Measurements from ENCODE around the gene FLT1. TPM values are rescaled to one million over a fixed set of nuclear protein-coding genes. Genes with fewer than 3 reads are reported as not detected.
A peak's percentile ranks its signal among the peaks of the same experiment; 100 is the strongest.

FLT1 gene, protein sequence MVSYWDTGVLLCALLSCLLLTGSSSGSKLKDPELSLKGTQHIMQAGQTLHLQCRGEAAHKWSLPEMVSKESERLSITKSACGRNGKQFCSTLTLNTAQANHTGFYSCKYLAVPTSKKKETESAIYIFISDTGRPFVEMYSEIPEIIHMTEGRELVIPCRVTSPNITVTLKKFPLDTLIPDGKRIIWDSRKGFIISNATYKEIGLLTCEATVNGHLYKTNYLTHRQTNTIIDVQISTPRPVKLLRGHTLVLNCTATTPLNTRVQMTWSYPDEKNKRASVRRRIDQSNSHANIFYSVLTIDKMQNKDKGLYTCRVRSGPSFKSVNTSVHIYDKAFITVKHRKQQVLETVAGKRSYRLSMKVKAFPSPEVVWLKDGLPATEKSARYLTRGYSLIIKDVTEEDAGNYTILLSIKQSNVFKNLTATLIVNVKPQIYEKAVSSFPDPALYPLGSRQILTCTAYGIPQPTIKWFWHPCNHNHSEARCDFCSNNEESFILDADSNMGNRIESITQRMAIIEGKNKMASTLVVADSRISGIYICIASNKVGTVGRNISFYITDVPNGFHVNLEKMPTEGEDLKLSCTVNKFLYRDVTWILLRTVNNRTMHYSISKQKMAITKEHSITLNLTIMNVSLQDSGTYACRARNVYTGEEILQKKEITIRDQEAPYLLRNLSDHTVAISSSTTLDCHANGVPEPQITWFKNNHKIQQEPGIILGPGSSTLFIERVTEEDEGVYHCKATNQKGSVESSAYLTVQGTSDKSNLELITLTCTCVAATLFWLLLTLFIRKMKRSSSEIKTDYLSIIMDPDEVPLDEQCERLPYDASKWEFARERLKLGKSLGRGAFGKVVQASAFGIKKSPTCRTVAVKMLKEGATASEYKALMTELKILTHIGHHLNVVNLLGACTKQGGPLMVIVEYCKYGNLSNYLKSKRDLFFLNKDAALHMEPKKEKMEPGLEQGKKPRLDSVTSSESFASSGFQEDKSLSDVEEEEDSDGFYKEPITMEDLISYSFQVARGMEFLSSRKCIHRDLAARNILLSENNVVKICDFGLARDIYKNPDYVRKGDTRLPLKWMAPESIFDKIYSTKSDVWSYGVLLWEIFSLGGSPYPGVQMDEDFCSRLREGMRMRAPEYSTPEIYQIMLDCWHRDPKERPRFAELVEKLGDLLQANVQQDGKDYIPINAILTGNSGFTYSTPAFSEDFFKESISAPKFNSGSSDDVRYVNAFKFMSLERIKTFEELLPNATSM (N-terminal part only)
- total RNA-seq (1 to 10 TPM; 2.4 to 2.7 TPM), polyA plus RNA-seq (not detected)

DNA sequence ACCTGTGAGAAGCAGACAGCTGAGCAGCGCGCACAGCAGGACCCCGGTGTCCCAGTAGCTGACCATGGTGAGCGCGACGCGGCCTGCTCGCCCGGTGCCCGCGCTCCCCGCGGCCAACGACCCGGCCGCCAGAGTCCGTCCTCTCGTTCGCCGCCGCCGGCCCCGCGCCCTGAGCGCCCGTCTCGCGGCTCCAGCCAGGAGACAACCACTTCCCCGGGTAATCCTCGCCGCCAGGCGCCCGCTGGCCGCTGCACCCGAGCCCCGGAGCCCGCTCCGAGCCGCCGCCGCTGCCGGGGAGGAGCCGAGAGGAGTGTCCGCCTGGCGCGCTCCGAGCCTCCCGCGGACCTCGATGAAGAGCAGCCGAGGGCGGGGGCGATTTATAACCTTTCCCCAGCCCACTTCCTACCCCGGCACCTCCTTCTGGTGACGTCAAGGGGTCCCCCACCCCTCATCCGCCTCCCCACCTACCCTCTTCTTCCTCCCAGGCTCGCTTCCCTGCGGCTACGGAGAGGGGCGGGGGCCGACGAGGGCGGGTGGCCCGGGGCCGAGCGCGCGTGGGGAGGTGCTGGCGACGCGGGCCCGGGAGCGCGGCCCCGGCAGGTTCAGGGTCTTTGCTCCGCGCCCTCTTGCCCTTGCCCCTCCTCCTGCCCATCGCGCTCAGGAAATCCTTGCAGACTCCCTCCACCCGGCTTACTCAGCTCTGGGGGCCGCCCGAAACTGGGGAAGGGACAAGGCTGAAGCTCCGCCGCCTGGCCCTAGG, at the start of gene FLT1:
Gene FLT1, minus strand, starts transcription at position 351 of the 760 bp plus-strand sequence. Its CDS starts 285 bp downstream, at position 66.
- Histone ChIP-seq H3K9me3 (ENCODE audit: low read length) (no peaks in the 10 kb centered on the region), H3K4me3 (ENCODE audit: low read length) (no peak within 1 kb of the TSS), H3K27me3 (ENCODE audit: insufficient read depth, low read length, poor library complexity, severe bottlenecking) (no peaks in the 10 kb centered on the region), H3K36me3 (ENCODE audit: insufficient read depth, low read length) (no peaks in the 10 kb centered on the region), H3K4me1 (ENCODE audit: insufficient read depth, low read length) (no peaks in the 10 kb centered on the region), H3K27ac (ENCODE audit: low read depth, low read length) (no peak within 1 kb of the TSS)
- DNase-seq: peak in 1 of 5 donors; percentile 53
- POLR2A ChIA-PET: no interaction called here
- peaks cover 30 to 60% of the 10 kb centered on the region in 2 donors for H3K27me3 Mint-ChIP-seq
- CTCF ChIA-PET: no interaction called here
- H3K4me3 Mint-ChIP-seq: peak within 1 kb of the TSS in 4 of 7 donors; percentile 17 to 33 (median 23)
- H3K9me3 Mint-ChIP-seq: no peaks in the 10 kb centered on the region
- peak within 1 kb of the TSS in 1 of 8 donors; percentile 31 for H3K27ac Mint-ChIP-seq
- no peaks in the 10 kb centered on the region for H3K36me3 Mint-ChIP-seq
- H3K4me1 Mint-ChIP-seq: peaks cover 4 to 16% (median 6%) of the 10 kb centered on the region in 3 donors

DNA sequence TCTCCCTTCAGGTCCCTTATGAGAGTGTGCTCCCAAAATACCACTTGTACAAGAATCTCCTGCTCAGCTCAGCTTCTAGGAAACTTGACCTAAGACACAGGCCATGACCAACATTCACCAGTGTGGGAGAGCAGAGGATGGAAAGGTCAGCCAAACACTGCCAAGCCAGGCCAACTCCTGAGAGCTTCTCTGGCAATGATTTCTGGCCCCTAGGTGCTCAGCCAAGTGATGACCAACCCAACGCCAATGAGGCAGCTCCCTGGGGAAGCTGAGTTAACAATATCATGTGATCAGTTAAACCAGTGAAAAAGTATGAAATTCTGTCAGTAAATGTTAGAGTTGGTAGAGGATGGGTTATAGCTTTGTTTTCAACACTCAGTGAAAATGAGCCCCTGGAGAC, 49.1 kb upstream of the FLT1 start:
- H3K4me1 Mint-ChIP-seq: peaks cover 0 to 8% (median 3%) of the 10 kb centered on the region in 3 donors
- H3K4me3 ChIP-seq (ENCODE audit: low read length): no peak overlapping the region
- H3K4me1 ChIP-seq (ENCODE audit: insufficient read depth, low read length): no peaks in the 10 kb centered on the region
- H3K36me3 Mint-ChIP-seq: peaks cover 0 to 4% (median 4%) of the 10 kb centered on the region in 3 donors
- H3K27ac Mint-ChIP-seq: no peak overlapping the region
- no peak for DNase-seq
- no peaks in the 10 kb centered on the region for H3K27me3 ChIP-seq (ENCODE audit: insufficient read depth, low read length, poor library complexity, severe bottlenecking)
- no peaks in the 10 kb centered on the region for H3K36me3 ChIP-seq (ENCODE audit: insufficient read depth, low read length)
- H3K27ac ChIP-seq (ENCODE audit: low read depth, low read length): no peak overlapping the region
- H3K9me3 Mint-ChIP-seq: peaks cover 0 to 9% (median 6%) of the 10 kb centered on the region in 5 donors
- ChIA-PET POLR2A (no interaction called here), CTCF (interaction anchor here (1.4 kb wide), 1 partner anchor 8 kb away, joined by 3 read pairs; no protein-coding TSS in a partner anchor)
- H3K4me3 Mint-ChIP-seq: no peak overlapping the region
- H3K27me3 Mint-ChIP-seq: peaks cover 16 to 51% of the 10 kb centered on the region in 2 donors
- no peaks in the 10 kb centered on the region for H3K9me3 ChIP-seq (ENCODE audit: low read length)

DNA sequence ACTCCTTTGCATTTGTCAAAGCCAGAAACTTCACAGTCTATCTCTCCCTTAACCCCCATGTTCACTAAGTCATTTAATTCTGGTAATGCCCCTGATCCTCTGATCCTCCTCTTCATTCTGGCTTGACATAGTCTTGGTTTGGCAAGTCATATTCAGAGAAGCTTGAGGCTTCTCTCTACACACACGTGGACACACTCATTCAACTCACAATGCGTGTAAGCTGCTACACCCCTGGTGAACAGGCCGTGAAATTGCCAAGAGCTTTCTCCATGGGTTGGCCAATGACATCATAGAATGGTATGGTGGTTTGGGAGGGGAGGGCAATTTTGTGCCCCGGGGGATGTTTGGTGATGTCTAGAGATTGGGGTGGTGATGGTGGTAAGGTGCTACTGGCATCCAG, 47.9 kb upstream of the FLT1 start:
- Mint-ChIP-seq H3K27me3 (peaks cover 18 to 59% of the 10 kb centered on the region in 2 donors), H3K27ac (no peak overlapping the region), H3K4me1 (peaks cover 0 to 8% (median 3%) of the 10 kb centered on the region in 3 donors), H3K9me3 (peaks cover 0 to 9% (median 6%) of the 10 kb centered on the region in 5 donors), H3K36me3 (peaks cover 0 to 4% (median 0%) of the 10 kb centered on the region in 3 donors), H3K4me3 (no peak overlapping the region)
- Histone ChIP-seq H3K27me3 (ENCODE audit: insufficient read depth, low read length, poor library complexity, severe bottlenecking) (no peaks in the 10 kb centered on the region), H3K36me3 (ENCODE audit: insufficient read depth, low read length) (no peaks in the 10 kb centered on the region), H3K4me3 (ENCODE audit: low read length) (no peak overlapping the region), H3K9me3 (ENCODE audit: low read length) (no peaks in the 10 kb centered on the region), H3K4me1 (ENCODE audit: insufficient read depth, low read length) (no peaks in the 10 kb centered on the region), H3K27ac (ENCODE audit: low read depth, low read length) (no peak overlapping the region)
- CTCF ChIA-PET: no interaction called here
- POLR2A ChIA-PET: no interaction called here
- DNase-seq: no peak

DNA sequence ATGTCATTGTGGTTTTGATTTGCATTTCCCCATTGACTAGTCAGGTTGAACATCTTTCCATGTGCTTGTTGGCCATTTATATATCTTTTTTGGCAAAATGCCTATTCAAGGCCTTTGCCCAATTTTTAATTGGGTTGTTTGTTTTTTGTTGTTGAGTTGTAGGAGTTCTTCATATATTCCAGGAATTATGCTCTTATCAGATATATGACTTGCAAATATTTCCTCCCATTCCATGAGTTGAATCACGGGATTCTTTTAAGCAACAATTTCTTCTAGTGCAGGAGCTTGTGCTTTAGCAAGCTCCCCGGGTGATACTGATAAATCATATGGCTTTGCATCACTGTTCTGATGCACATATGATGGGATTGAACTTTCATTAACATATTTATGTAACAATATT, 47.0 kb upstream of the FLT1 start:
- no peak overlapping the region for H3K4me3 Mint-ChIP-seq
- peaks cover 0 to 4% (median 0%) of the 10 kb centered on the region in 3 donors for H3K36me3 Mint-ChIP-seq
- CTCF ChIA-PET: no interaction called here

GRCh38 chr13:28540612-28541011, 45.7 kb upstream of the FLT1 start:
- H3K4me1 Mint-ChIP-seq: peaks cover 0 to 8% (median 3%) of the 10 kb centered on the region in 3 donors
- no peak overlapping the region for H3K4me3 ChIP-seq (ENCODE audit: low read length)
- peaks cover 0 to 9% (median 6%) of the 10 kb centered on the region in 5 donors for H3K9me3 Mint-ChIP-seq
- H3K36me3 Mint-ChIP-seq: peaks cover 0 to 4% (median 0%) of the 10 kb centered on the region in 3 donors
- no peak overlapping the region for H3K27ac Mint-ChIP-seq
- no peaks in the 10 kb centered on the region for H3K36me3 ChIP-seq (ENCODE audit: insufficient read depth, low read length)
- H3K27me3 ChIP-seq (ENCODE audit: insufficient read depth, low read length, poor library complexity, severe bottlenecking): no peaks in the 10 kb centered on the region
- peaks cover 16 to 56% of the 10 kb centered on the region in 2 donors for H3K27me3 Mint-ChIP-seq
- no peak overlapping the region for H3K27ac ChIP-seq (ENCODE audit: low read depth, low read length)
- POLR2A ChIA-PET: no interaction called here
- CTCF ChIA-PET: no interaction called here
- no peaks in the 10 kb centered on the region for H3K4me1 ChIP-seq (ENCODE audit: insufficient read depth, low read length)
- no peak for DNase-seq
- H3K4me3 Mint-ChIP-seq: no peak overlapping the region
- H3K9me3 ChIP-seq (ENCODE audit: low read length): no peaks in the 10 kb centered on the region

More for the DNA sequence above, 47.0 kb upstream of the FLT1 start:
- no peak for DNase-seq
- Histone ChIP-seq H3K9me3 (ENCODE audit: low read length) (no peaks in the 10 kb centered on the region), H3K4me3 (ENCODE audit: low read length) (no peak overlapping the region), H3K27me3 (ENCODE audit: insufficient read depth, low read length, poor library complexity, severe bottlenecking) (no peaks in the 10 kb centered on the region), H3K36me3 (ENCODE audit: insufficient read depth, low read length) (no peaks in the 10 kb centered on the region), H3K27ac (ENCODE audit: low read depth, low read length) (no peak overlapping the region), H3K4me1 (ENCODE audit: insufficient read depth, low read length) (no peaks in the 10 kb centered on the region)
- H3K9me3 Mint-ChIP-seq: peaks cover 0 to 9% (median 6%) of the 10 kb centered on the region in 5 donors
- peaks cover 14 to 53% of the 10 kb centered on the region in 2 donors for H3K27me3 Mint-ChIP-seq
- H3K4me1 Mint-ChIP-seq: peaks cover 0 to 8% (median 3%) of the 10 kb centered on the region in 3 donors
- POLR2A ChIA-PET: no interaction called here
- no peak overlapping the region for H3K27ac Mint-ChIP-seq

- Mint-ChIP-seq H3K4me1 (peaks cover 0 to 8% (median 3%) of the 10 kb centered on the region in 3 donors), H3K27ac (no peak overlapping the region), H3K9me3 (peaks cover 0 to 8% (median 6%) of the 10 kb centered on the region in 5 donors), H3K27me3 (peaks cover 22 to 57% of the 10 kb centered on the region in 2 donors), H3K36me3 (peaks cover 0 to 4% (median 0%) of the 10 kb centered on the region in 3 donors), H3K4me3 (no peak overlapping the region)
- POLR2A ChIA-PET: no interaction called here
- no peaks in the 10 kb centered on the region for H3K27me3 ChIP-seq (ENCODE audit: insufficient read depth, low read length, poor library complexity, severe bottlenecking)
- no peaks in the 10 kb centered on the region for H3K36me3 ChIP-seq (ENCODE audit: insufficient read depth, low read length)
- no peaks in the 10 kb centered on the region for H3K9me3 ChIP-seq (ENCODE audit: low read length)
- H3K4me3 ChIP-seq (ENCODE audit: low read length): no peak overlapping the region
- no peak for DNase-seq
- no peaks in the 10 kb centered on the region for H3K4me1 ChIP-seq (ENCODE audit: insufficient read depth, low read length)
- H3K27ac ChIP-seq (ENCODE audit: low read depth, low read length): no peak overlapping the region
- CTCF ChIA-PET: no interaction called here
Measured at GRCh38 chr13:28539625-28540286, 44.8 kb upstream of the FLT1 start.

GRCh38 chr13:28538932-28539331, 44.0 kb upstream of the FLT1 start:
- Mint-ChIP-seq H3K36me3 (peaks cover 0 to 4% (median 0%) of the 10 kb centered on the region in 3 donors), H3K27ac (peak overlapping the region in 1 of 8 donors; percentile 16), H3K4me1 (peaks cover 0 to 8% (median 3%) of the 10 kb centered on the region in 3 donors), H3K27me3 (peaks cover 25 to 56% of the 10 kb centered on the region in 2 donors), H3K4me3 (no peak overlapping the region), H3K9me3 (peaks cover 0 to 8% (median 5%) of the 10 kb centered on the region in 5 donors)
- Histone ChIP-seq H3K4me3 (ENCODE audit: low read length) (no peak overlapping the region), H3K36me3 (ENCODE audit: insufficient read depth, low read length) (no peaks in the 10 kb centered on the region), H3K9me3 (ENCODE audit: low read length) (no peaks in the 10 kb centered on the region), H3K27me3 (ENCODE audit: insufficient read depth, low read length, poor library complexity, severe bottlenecking) (peaks cover under 1% of the 10 kb centered on the region), H3K27ac (ENCODE audit: low read depth, low read length) (no peak overlapping the region), H3K4me1 (ENCODE audit: insufficient read depth, low read length) (no peaks in the 10 kb centered on the region)
- DNase-seq: no peak
- ChIA-PET POLR2A (no interaction called here), CTCF (no interaction called here)

Data from CD8-positive, alpha-beta memory T cell (primary cell).